ENCODE results near the gene LPP. TPM values are rescaled to one million over a fixed set of nuclear protein-coding genes. Genes with fewer than 3 reads are reported as not detected.

The LPP gene
- total and polyA plus RNA-seq, 2 of the 4 experiments (the other 2 are of a cell fraction): 16.0 to 130 TPM

DNA sequence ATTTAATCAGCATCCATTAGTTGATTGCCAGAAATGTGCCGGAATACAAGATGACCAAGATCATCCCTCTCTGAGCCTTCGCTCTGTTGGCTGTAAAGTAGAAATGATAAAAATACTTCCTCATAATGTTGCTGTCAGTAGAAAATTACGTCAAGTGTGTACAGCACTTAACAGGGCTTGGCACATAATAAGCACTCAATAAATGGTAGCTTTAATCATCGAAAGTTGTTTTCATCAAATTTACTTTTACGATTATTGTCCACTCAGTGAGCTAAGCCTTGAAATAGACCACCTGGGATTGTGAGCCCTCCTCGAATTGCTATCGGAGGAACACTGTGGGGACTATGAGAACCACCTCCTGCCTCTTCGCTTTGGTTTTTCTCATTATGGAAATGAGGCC, 716.5 kb downstream of the LPP start:
- no peak overlapping the region for H3K14ac ChIP-seq (replicated peaks; ENCODE audit: low read depth, low read length)
- no peak overlapping the region for H4K8ac ChIP-seq (ENCODE audit: low read depth in 2 of 2, low read length in 2 of 2)
- no peak overlapping the region for H2BK15ac ChIP-seq (ENCODE audit: low read depth, low read length)
- H2AK5ac ChIP-seq (ENCODE audit: low read depth, low read length): no peak overlapping the region
- peaks cover 11% of the 10 kb centered on the region for H3K9me1 ChIP-seq (ENCODE audit: insufficient read depth, low read length)
- H3K56ac ChIP-seq (ENCODE audit: extremely low read depth, insufficient read depth, low read length): no peak overlapping the region
- H3K18ac ChIP-seq (ENCODE audit: low read depth, low read length): no peak overlapping the region
- peaks cover 30% of the 10 kb centered on the region for H3K36me3 ChIP-seq (ENCODE audit: control insufficient read depth, insufficient read depth, low read length)
- CTCF ChIA-PET: no interaction called here
- dilution Hi-C loops (cut with HindIII; ENCODE audit: low sequenced_read_pairs, unreplicated experiment) (no loop called here), intact Hi-C loops (cut with micrococcal nuclease) (no loop called here), in situ Hi-C loops (cut with MboI; ENCODE audit: low sequenced_read_pairs) (no loop called here)
- no TSS peak for BruUV-seq (replicated peaks)
- H3K4me3 ChIP-seq (ENCODE audit: insufficient read depth, low read depth, low read length): no peak overlapping the region
- H3K23ac ChIP-seq (ENCODE audit: low read depth, low read length): no peak overlapping the region
- H4K20me1 ChIP-seq (ENCODE audit: insufficient read depth, low read length): peaks cover 5% of the 10 kb centered on the region; the same call in 1 of the 2 replicates
- H3K9ac ChIP-seq (ENCODE audit: low read depth, low read length): no peak overlapping the region
- no peak for TF ChIP-seq MXI1 (IDR thresholded peaks at IDR 0.05; ENCODE audit: borderline replicate concordance, low read depth, low read length)
- TF ChIP-seq RAD21 (IDR thresholded peaks at IDR 0.05; ENCODE audit: low read length): no peak
- TF ChIP-seq CHD1 (IDR thresholded peaks at IDR 0.05; ENCODE audit: low read depth, low read length): no peak
- no peak for TF ChIP-seq SMC3 (IDR thresholded peaks at IDR 0.05; ENCODE audit: low read depth, low read length)
- no peak for TF ChIP-seq MAZ (IDR thresholded peaks at IDR 0.05; ENCODE audit: borderline replicate concordance, low read depth, low read length)
- TF ChIP-seq CEBPB (IDR thresholded peaks at IDR 0.05; ENCODE audit: low read depth, low read length): no peak
- no peak for TF ChIP-seq POLR2A (IDR thresholded peaks at IDR 0.05; ENCODE audit: low read depth, low read length)
- TF ChIP-seq NFE2L2 (IDR thresholded peaks at IDR 0.05; ENCODE audit: low read depth, low read length): no peak
- TF ChIP-seq ELK1 (IDR thresholded peaks at IDR 0.05; ENCODE audit: borderline replicate concordance, low read depth, low read length): no peak
- TF ChIP-seq BHLHE40 (IDR thresholded peaks at IDR 0.05; ENCODE audit: low read depth, low read length): no peak
- no peak for TF ChIP-seq RFX5 (IDR thresholded peaks at IDR 0.05; ENCODE audit: low read depth, low read length)
- TF ChIP-seq MAFK (IDR thresholded peaks at IDR 0.05; ENCODE audit: low read depth, low read length): no peak
- no peak overlapping the region for H4K91ac ChIP-seq (ENCODE audit: insufficient read depth, low read depth, low read length)
- H3K9me3 ChIP-seq (ENCODE audit: control insufficient read depth, insufficient read depth, low read length): no peaks in the 10 kb centered on the region
- H3K27me3 ChIP-seq (ENCODE audit: control insufficient read depth, insufficient read depth, low read length): no peaks in the 10 kb centered on the region
- no peak overlapping the region for H2BK5ac ChIP-seq (ENCODE audit: low read depth, low read length, poor library complexity, severe bottlenecking)
- no peak overlapping the region for H3K4me2 ChIP-seq (ENCODE audit: low read depth, low read length)
- H3K27ac ChIP-seq (ENCODE audit: insufficient read depth, low read length): no peak overlapping the region
- H3K79me1 ChIP-seq (ENCODE audit: low read depth in 1 of 2, low read length in 2 of 2): peaks cover 16 to 46% of the 10 kb centered on the region in 2 experiments
- no peak overlapping the region for H3K4ac ChIP-seq (ENCODE audit: low read depth, low read length)
- H2BK120ac ChIP-seq (ENCODE audit: low read depth, low read length): no peak overlapping the region
- POLR2A ChIA-PET (ENCODE audit: unreplicated experiment): no interaction called here
- DNase-seq (no peak), ATAC-seq (ENCODE audit: low read depth) (no peak)
- no peak overlapping the region for H2AFZ ChIP-seq (replicated peaks; ENCODE audit: low read length, poor library complexity)
- no peaks in the 10 kb centered on the region; the same call in 1 of the 2 replicates for H3K4me1 ChIP-seq (ENCODE audit: control insufficient read depth, insufficient read depth, low read length)
- H2BK20ac ChIP-seq (ENCODE audit: low read depth, low read length): no peak overlapping the region
- no peak overlapping the region for H4K5ac ChIP-seq (ENCODE audit: low read depth, low read length)
- H2AK9ac ChIP-seq (replicated peaks; ENCODE audit: low read depth, low read length, poor library complexity): no peak overlapping the region
- no CpG with 5 or more reads among the region's 8 CpGs for WGBS, 2 experiments (ENCODE audit: extremely low coverage in 2 of 2, insufficient read length in 1 of 2)
